NCI-H146 treated with DMSO at 0.1 percent for 48 hours (cell line): ENCODE data around the gene NPIPB6.
"Not testable (repeated sequence)": the region's sequence is repeated elsewhere in the genome, so short reads cannot be mapped to it uniquely, and the experiment has no call there.

Experiments
- DNase-seq: peaks from one replicate; lab custom pipeline; 2025; ENCODE audit not compliant: unreplicated experiment; lab: John Stamatoyannopoulos, UW

NPIPB6 gene

DNA sequence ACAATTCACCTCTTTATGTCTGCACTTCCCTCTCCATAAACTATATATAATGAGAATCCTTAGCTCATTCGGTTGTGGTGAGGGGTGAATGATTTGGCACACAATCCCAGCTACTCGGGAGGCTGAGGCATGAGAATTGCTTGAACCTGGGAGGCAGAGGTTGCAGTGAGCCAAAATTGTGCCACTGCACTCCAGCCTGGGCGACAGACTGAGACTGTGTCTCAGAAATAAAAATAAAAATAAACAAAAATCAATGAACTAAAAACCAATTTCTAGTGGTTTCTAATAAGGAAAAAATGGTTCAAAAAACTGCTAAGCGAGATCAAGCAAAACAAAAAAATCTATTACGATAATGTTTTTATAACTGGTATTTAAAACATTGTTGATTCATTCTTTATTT, at the start of gene NPIPB6:
NPIPB6 (minus strand) TSS at position 101 of the 400 bp plus-strand sequence. CDS start 686 bp downstream, outside the sequence.
- DNase-seq, result not testable (repeated sequence)

DNA sequence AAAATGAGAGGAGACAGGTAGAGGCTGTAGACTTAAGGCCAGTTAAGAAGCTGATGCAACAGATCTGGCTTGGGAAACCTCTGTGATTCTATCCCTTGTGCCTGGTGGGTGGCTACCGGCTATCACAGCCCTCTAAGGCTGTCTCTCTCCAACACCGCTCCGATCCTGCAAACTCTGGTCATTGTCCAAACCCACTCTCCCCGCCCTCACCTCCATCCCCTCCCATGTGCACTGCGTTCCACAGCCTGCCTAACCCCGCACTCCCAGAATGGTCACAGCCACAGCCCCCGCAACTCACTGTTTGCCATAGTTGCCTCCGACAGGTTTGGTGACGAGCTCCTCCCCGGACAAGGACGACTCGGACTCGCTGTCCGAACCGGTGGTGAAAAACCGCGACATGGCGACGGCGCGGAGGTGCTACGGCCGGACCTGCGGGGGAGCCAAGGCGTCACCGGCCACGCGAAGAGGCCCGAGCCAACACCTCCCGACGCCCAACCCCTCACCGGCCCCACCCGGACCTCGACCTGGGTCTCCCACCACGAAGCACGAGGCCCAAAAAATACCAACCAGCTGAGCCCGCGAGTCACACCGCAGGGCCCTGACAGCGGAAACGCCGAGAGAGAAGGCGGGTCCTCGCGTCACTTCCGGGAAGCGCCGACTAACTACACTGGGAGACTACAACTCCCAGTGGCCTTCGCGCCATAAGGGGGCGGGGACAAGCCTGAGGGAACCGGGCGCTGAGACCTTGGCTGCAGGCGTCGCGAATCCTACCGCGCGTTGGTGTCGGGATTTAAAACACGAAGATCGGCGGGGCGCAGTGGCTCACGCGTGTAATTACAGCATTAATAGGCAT, 40.1 kb upstream of the NPIPB6 start, which contains the start of gene EIF3CL:
EIF3CL (minus strand) TSS at position 622 of the 853 bp plus-strand sequence; CDS start at position 399, 223 bp downstream.
- not testable (repeated sequence) for DNase-seq

DNA sequence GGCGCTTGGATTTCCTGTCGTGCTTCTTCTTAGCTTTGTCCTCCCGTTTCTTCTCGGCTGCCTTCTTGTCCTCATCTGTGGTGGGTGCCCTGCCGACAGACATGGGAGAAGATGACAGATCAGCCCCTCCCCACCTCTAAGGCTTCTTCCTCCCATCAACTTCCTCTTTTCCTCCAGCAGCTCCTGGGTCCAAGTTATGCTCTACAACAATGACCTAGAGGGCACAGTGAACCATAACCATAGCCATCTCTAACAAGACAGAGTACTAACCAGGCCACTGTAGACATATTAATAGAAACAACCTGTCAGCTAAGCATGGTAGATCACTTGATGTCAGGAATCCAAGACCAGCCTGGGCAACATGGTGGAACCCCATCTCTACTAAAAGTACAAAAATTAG, 28.7 kb upstream of the NPIPB6 start:
- DNase-seq, result not testable (repeated sequence)

DNA sequence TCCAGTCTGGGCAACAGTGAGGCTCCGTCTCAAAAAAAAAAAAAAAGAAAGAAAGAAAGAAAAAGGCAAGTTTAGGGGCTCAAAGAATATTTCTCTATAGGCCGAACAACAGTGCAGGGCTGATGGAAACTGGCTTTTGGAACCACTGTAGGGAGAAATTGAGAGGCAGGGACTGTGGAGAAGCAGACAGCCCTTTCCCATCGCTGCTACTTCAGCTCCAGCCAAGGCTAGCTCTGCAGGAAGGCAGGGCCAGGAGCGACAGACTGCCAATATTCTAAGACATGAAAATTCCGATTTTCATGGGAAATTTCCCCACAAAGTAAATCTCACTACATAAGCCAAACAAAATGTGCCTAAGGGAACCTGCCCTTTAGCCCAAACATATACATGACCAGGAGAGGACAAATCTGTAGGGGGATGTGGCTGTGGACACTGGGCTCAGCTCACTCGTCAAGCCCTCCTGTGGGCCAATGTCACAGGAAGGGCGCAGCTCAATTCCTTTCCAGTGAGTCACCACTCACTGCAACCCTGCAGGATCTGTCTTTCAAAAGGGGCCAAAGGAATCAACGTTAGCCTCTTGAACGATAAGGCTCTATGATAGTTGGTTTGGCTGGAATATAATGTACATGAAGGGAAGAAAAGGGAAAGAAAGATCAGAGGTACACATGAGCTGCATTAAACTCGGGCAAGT, 19.0 kb upstream of the NPIPB6 start:
- DNase-seq, result not testable (repeated sequence)

DNA sequence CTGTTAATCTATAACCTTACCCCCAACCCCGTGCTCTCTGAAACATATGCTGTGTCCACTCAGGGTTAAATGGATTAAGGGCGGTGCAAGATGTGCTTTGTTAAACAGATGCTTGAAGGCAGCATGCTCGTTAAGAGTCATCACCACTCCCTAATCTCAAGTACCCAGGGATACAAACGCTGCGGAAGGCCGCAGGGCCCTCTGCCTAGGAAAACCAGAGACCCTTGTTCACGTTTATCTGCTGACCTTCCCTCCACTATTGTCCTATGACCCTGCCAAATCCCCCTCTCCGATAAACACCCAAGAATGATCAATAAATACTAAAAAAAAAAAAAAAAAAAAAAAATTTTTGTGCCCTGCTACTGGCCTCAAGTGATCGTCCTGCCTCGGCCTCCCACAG, 14.5 kb upstream of the NPIPB6 start:
- DNase-seq, result not testable (repeated sequence)

DNA sequence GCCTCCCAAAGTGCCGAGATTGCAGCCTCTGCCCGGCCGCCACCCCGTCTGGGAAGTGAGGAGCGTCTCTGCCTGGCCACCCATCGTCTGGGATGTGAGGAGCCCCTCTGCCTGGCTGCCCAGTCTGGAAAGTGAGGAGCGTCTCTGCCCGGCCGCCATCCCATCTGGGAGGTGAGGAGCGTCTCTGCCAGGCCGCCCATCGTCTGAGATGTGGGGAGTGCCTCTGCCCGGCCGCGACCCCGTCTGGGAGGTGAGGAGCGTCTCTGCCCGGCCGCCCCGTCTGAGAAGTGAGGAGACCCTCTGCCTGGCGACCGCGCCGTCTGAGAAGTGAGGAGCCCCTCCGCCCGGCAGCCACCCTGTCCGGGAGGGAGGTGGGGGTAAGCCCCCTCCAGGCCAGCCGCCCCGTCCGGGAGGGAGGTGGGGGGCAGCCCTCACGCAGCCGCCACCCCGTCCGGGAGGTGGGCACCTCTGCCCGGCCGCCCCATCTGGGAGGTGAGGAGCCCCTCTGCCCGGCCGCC, 13.9 kb upstream of the NPIPB6 start:
- DNase-seq, result not testable (repeated sequence)

DNA sequence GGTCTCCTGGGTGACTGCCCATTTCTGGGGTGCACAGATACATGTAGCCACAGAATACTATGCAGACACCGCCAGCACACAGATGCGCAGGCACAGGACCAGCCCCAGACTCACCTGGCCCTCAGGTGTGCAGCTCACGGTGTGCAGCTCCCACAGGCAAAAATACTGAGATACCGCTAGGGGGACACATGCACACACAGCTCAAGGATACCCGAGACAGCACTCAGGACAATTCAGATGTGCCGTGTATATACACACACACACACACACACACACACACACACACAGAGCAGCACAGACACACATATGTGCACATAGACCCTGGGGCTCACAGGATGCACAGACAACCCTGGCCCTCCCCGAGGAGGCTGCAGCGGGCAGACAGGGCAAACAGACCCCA, 11.8 kb upstream of the NPIPB6 start:
- DNase-seq, result not testable (repeated sequence)

DNA sequence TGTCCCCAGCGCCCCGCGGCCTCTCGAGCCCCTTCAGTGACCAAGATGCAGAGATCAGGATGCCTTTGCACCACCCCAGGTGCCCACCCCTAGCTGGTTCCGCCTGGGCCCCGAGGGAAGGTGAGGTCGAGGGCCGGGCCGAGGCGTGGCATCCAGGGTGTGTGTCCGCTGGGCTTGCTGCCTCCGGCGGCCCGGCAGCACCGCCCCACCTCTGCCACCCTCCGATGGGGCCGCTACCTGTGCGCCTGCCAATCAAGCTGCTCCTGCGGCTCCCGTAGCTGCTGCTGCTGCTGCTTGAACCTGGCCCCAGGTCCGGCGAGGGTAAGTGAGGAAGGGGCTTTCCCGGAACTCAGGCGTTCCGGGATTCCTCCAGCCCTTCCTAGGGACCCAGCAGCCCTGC, 11.0 kb upstream of the NPIPB6 start:
- DNase-seq, result not testable (repeated sequence)

DNA sequence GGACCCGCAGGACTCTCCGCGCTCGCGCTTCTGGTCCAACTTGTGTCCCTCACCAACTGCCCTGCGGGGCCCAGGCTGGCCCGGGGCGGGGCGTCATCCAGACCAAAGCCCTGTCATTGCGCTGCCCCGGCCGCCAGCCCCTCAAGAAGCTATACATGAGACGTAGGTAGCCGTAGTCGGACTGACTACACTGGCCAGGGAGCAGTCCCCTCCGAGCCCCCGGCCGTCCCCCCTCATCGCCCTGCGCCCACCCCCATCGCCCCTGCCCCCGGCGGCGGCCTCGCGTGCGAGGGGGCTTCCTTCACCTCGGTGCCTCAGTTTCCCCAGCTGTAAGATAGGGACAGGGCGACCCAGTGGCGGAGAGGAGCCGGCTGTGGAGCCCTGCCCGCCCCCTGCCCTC, 4.6 kb upstream of the NPIPB6 start:
- DNase-seq, result not testable (repeated sequence)

DNA sequence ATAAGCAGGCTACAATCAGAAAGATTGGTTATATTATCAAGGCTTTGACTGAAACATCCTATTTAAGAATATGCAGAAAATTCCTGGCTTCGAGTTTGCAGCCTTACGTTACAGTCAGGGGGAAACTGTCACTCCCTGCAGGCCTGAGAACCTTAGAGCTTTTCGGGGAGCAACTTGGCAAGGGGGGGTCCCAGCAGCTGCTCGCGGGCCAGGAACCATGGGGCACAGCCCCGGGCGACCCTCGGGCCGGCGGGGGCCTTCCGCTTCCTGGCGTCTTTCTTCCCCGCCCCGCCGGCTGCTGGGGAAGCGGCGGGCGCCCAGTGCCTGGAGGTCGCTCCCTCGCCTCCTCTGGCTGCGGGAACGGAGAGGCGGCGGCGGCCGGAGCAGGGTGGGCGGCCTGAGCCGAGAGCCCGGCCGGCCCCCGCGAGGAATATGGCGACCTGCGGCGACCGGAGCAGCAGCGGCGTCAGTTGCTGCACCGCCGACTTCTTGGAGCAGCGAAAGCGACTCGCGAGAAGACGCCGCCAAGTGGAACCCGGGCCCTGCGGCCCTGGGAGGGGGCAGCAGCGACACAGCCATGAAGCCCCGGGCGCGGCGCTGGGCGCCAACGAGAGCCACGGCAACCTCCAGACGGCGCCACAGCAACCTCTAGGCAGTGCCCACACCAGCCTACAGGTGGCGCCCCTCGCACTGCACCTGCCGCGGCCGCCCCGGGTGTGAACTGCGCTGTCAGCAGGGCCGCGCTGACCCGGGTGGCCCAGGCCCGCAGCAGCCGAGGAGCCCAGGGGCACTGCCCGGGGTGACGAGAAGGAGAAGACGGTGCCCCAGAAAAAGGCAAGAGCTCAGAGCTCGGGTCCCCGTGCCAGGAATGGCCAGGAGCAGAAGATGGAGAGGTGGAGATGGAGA, 1.2 kb upstream of the NPIPB6 start:
- DNase-seq, result not testable (repeated sequence)

DNA sequence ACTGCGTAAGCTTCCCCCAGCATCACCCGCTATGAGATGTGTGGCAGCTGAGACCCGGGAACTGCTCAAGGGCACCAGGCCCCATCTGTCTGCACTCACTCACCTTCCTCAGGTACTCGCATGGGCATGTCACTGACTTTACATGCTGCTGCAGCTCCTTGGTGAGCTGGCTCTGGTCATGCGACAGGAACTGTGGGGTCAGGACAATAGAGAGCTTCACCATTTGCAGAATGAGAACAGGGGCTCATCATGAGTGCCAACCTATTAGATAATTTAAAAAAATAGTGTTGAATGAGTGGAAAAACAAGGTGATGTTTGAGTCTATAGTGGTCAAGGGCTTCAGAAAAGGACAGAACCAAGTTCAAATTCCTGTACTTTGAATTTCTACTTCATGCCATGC, 708 bp downstream of the NPIPB6 start:
- DNase-seq, result not testable (repeated sequence)

DNA sequence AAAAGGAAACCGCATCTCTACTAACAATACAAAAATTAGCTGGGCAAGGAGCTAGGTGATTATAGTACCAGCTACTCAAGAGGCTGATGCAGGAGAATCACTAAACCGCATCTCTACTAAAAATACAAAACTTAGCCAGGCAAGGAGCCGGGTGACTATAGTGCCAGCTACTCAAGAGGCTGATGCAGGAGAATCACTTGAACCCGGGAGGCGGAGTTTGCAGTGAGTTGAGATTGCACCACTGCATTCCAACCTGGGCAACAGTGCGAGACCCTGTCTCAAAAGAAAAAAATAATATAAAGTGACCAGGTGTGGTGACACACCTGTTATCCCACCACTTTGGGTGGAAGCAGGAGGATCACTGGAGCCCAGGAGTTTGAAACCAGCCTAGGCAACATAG, 25.1 kb downstream of the NPIPB6 start:
- not testable (repeated sequence) for DNase-seq

DNA sequence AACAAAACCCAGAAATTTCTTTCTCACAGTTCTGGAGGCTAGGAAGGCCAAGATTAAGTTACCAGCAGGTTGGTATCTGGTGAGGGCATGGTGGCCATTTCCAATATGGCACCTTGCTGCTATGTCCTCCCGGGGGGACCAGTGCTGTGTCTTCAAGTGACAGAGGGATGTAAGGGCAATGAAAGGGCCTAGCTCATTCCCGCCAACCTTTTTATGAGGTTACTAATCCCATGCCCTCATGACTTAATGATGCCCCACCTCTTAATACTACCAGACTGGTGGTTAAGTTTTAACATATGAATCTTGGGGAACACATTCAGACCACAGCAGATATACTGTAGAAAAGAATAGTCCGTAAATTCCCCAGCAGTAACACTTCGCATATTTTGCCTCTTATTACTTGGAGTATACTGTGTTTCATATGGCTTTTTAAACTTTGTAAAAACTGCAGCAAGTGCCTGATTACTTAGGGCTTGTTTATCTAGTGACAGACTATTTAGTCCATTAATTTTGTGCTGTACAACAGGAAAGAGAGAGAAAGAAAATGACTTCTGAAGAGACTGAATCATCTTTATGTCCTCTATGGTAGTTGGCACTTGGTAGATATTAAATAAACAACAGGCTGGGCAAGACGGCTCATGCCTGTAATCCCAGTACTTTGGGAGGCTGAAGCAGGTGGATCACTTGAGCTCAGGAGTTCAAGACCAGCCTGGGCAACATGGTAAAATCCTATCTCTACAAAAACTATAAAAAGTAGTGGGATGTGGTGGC, 26.2 kb downstream of the NPIPB6 start:
- DNase-seq, result not testable (repeated sequence)

DNA sequence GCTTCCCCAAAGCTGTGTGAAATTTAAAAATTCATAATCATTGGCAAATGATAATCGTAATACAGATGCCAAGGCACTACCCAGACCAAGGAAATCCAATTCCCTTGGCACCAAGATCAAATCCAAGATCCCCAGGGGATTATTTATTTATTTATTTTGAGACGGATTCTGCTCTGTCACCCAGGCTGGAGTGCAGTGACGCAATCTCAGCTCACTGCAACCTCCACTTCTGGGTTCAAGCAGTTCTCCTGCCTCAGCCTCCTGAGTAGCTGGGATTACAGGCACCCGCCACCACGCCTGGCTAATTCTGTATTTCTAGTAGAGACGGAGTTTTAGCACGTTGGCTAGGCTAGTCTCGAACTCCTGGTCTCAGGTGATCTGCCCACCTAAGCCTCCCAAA, 27.6 kb downstream of the NPIPB6 start:
- not testable (repeated sequence) for DNase-seq

DNA sequence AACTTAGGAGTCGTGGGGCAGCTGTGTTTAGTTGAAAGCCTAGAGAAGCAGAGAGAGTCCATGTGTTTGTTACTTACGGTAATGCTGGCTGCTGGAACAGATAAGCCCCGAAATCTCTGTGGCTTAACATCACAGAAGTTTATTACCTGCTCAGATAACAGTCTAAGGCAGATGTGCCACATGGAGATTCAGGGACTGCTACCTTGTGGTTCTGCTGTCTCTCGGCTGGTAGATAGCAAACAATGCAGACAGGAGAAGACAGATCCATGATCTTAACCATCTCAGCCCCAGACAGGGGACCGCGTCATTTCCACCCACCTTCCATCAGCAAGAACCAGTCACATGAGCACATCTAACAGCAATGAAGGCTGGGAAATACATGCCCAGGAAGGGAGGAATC, 30.7 kb downstream of the NPIPB6 start:
- not testable (repeated sequence) for DNase-seq

DNA sequence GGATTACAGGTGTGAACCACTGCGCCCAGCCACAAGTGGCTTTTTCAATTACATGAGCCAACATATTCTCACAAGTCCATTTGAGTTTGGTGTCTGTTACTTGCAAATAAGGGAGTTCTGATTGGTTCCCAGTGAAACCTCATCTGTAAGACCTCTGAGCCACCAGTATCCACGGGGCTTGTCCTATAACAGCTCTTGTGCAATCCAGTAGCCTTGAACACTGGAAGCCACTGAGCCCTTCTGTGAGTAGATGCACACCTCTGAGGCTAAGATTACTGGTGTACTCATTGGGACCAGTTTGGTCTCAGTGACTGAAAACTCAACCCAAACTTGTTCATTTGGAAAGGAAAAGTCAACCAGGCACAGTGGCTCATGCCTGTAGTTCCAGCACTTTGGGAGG, 32.3 kb downstream of the NPIPB6 start:
- DNase-seq, result not testable (repeated sequence)

DNA sequence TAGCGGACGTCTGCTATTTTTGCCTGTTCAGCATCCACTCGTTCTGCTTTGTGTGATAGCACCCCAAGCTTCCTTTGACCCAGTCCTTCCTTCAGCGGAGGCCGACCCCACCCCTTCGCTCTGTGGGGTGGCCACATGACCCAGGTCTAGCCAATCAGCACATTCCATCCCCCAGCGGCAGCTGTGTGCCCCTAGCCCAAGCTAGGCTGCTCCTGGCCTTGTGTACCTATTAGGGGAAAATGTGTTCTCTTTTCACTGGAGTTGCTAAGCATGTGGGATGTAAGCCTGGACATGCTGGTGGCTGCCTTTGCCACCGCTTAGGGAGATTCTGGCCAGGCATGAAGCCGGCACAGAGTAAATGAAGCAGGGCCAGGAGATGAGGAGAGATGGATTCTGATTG, 33.1 kb downstream of the NPIPB6 start:
- DNase-seq, result not testable (repeated sequence)

DNA sequence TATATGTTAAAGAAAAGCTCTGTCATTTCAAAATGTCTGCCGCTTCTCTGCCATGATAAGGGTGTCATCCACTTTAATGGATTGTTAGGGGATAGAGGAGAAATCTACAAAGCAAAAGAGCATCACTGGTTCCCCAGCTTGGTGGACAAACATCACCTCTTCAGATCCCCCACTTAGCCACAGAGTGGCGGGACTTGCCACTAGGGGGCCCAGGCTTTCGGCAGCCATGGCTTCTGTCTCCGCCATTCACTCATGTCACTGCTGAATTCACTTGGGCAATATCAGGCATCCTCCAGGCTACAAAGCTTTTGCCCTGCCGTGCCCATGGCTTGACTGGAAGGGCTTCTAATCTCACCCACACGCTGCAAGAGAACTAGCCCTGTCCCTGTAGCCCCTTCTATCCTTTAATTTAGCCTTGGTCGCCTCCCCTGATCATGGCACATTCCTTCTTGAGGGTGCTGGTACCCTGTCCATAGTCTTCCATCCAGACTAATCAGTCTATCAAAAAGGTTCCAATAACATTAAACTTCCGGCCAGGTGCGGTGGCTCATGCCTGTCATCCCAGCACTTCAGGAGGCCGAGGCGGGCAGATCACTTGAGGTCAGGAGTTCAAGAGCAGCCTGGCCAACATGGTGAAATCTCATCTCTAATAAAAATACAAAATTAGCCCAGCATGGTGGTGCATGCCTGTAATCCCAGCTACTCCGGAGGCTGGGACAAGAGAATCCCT, 36.3 kb downstream of the NPIPB6 start:
- DNase-seq, result no peak

DNA sequence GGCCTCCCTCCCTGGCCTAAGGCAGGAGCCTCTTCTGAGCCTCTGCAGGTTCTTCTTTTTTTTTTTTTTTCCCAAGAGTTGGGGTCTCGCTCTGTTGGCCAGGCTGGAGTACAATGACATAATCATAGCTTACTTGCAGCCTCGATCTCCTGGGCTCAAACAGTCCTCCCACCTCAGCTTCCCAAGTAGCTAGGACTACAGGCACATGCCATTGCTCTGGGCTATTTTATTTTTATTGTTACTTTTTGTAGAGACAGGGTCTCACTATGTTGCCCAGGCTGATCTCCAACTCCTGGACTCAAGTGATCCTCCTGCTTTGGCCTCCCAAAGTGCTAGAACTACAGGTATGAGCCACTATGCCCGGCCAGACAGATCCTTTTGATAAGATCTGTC, 38.4 kb downstream of the NPIPB6 start:
- DNase-seq, result no peak
